Measurements from ENCODE around the gene GCC2.
A peak's percentile ranks its signal among the peaks of the same experiment; 100 is the strongest.

GCC2 gene

DNA sequence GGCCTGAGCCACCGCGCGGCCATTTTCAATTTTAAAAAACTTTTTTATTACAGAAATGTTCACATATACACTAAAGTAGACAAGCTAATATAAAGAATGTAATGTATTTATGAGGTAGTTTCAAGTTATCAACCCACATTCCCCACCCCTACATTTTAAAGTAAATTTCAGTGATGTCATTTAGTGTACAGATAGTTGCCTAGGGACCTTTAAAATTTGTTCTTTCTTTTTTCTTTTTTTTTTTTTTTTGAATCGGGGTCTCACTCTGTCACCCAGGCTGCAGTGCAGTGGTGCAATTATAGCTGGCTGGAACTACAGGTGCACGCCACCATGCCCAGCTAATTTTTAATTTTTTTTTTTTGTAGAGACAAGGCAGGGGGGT, 82.7 kb downstream of the GCC2 start:
- H3K9me3 Mint-ChIP-seq: no peaks in the 10 kb centered on the region
- peak overlapping the region; percentile 69 for H3K4me3 Mint-ChIP-seq
- peaks cover 30% of the 10 kb centered on the region for H3K4me1 Mint-ChIP-seq (ENCODE audit: low read depth)
- H3K36me3 Mint-ChIP-seq (ENCODE audit: low read depth): peaks cover 8% of the 10 kb centered on the region
- no peak for DNase-seq
- no peaks in the 10 kb centered on the region for H3K27me3 Mint-ChIP-seq
- no peak overlapping the region for H3K27ac Mint-ChIP-seq

DNA sequence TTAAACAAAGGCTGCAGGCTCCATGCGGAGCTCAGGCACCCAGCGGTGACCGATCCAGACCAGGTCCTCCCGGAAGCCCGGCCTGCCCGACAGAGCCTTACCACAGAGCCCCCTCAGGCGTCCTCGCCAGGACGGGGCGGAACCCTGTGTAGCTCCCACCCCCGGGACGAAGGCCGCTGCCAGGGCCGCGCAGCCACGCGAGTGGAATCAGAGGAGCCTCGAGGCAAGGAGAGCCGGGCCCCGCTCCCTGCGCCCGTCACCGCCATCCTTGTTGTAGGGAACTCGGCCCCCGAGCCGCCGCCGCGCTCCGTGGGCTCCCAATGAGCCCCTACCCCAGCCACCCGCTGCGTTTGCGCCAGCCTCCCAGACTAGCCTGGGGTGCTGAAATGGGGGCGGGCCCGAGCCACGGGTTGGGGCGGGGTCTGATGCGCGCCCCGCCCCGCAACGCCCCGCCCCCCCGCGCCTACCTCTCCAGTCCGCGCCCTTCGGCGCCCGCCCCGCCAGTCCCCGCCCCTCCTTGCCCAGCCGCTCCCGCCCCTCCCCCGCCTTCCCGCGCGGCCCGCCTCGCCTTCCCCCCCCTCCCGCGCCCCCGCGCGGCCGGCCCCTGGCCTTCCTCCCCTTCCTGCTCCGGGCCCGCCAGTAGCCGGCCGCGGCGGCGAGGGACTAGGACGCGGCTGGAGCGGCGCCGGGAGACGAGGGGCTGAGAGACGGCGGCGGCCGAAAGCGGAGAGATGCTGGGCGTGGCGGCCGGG, 85.0 kb downstream of the GCC2 start, which contains the start of gene LIMS1:
Gene LIMS1, plus strand, starts transcription at position 639 of the 752 bp plus-strand sequence. Its CDS starts 93 bp downstream, at position 732.
- peaks cover 14% of the 10 kb centered on the region for H3K36me3 Mint-ChIP-seq (ENCODE audit: low read depth)
- H3K27ac Mint-ChIP-seq: peak within 1 kb of the TSS; percentile 93
- peaks cover 50% of the 10 kb centered on the region for H3K4me1 Mint-ChIP-seq (ENCODE audit: low read depth)
- no peaks in the 10 kb centered on the region for H3K9me3 Mint-ChIP-seq
- peak; percentile 90 for DNase-seq
- peak within 1 kb of the TSS; percentile 93 for H3K4me3 Mint-ChIP-seq
- no peaks in the 10 kb centered on the region for H3K27me3 Mint-ChIP-seq

DNA sequence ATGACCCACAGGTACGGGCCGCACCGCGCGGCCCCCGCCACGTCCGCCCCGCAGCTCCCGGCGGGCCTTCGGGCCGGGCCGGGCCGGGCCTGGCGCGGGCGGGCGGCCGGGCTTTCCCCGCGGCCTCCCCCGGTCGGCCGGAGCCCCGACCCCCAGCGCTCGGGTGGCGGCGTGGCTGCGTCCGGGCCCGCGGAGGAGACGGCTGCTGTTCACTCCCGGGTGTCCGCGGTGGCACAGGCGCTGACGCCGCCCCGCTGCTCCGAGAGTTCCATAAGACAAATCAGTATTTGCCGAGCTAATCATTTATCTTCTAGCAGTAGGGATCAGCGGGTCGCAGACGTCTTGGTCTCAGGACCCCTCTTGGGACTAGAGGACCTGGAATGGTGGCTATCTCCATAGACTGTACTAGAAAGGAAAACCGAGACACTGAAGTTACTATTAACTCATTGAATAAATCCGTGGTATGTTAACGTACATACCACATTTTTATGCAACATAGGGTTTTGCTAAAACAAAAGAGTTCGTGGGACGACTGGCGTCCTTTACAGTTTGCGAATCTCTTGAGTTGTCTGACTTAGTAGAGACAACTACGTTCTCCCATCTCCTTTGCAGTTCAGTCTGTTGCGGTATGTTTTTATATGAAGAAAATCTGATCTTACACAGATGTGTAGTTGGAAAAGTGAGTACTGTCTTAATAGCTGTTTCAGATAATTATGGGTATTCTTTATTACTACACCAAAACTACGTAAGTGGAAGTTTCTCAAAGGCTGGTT, 85.8 kb downstream of the GCC2 start:
- H3K36me3 Mint-ChIP-seq (ENCODE audit: low read depth): peaks cover 15% of the 10 kb centered on the region
- peaks cover 50% of the 10 kb centered on the region for H3K4me1 Mint-ChIP-seq (ENCODE audit: low read depth)
- H3K4me3 Mint-ChIP-seq: peak overlapping the region; percentile 93

DNA sequence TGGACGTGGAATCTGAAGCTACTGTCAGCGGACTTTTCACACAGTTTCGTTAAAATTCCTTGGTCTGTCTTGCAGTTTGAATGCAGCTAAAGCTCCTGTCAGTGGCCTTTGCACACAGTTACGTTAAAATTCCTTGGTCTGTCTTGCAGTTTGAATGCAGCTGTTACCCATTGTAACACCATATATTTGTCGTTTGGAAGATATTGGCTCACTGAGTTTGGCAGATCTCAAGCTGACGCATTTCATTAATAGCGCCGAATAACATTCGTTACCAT, 86.3 kb downstream of the GCC2 start:
- Mint-ChIP-seq H3K9me3 (no peaks in the 10 kb centered on the region), H3K36me3 (ENCODE audit: low read depth) (peaks cover 15% of the 10 kb centered on the region), H3K27ac (peak overlapping the region; percentile 93), H3K27me3 (no peaks in the 10 kb centered on the region), H3K4me1 (ENCODE audit: low read depth) (peaks cover 49% of the 10 kb centered on the region), H3K4me3 (peak overlapping the region; percentile 93)
- DNase-seq: no peak

More for the DNA sequence above, 85.8 kb downstream of the GCC2 start:
- peak overlapping the region; percentile 93 for H3K27ac Mint-ChIP-seq
- H3K27me3 Mint-ChIP-seq: no peaks in the 10 kb centered on the region
- peak; percentile 72 for DNase-seq
- H3K9me3 Mint-ChIP-seq: no peaks in the 10 kb centered on the region

GRCh38 chr2:108536133-108536780, 87.3 kb downstream of the GCC2 start:
- H3K4me3 Mint-ChIP-seq: peak overlapping the region; percentile 93
- peaks cover 39% of the 10 kb centered on the region for H3K4me1 Mint-ChIP-seq (ENCODE audit: low read depth)
- H3K9me3 Mint-ChIP-seq: no peaks in the 10 kb centered on the region
- DNase-seq: no peak
- no peaks in the 10 kb centered on the region for H3K27me3 Mint-ChIP-seq
- no peak overlapping the region for H3K27ac Mint-ChIP-seq
- H3K36me3 Mint-ChIP-seq (ENCODE audit: low read depth): peaks cover 15% of the 10 kb centered on the region

GRCh38 chr2:108536911-108537310, 87.9 kb downstream of the GCC2 start:
- Mint-ChIP-seq H3K4me1 (ENCODE audit: low read depth) (peaks cover 39% of the 10 kb centered on the region), H3K36me3 (ENCODE audit: low read depth) (peaks cover 15% of the 10 kb centered on the region), H3K4me3 (no peak overlapping the region), H3K27me3 (no peaks in the 10 kb centered on the region), H3K9me3 (no peaks in the 10 kb centered on the region), H3K27ac (no peak overlapping the region)
- no peak for DNase-seq

GRCh38 chr2:108538000-108538625, 89.1 kb downstream of the GCC2 start:
- DNase-seq: no peak
- Mint-ChIP-seq H3K27me3 (no peaks in the 10 kb centered on the region), H3K36me3 (ENCODE audit: low read depth) (peaks cover 15% of the 10 kb centered on the region), H3K27ac (peak overlapping the region; percentile 9), H3K4me3 (no peak overlapping the region), H3K4me1 (ENCODE audit: low read depth) (peaks cover 41% of the 10 kb centered on the region), H3K9me3 (no peaks in the 10 kb centered on the region)

DNA sequence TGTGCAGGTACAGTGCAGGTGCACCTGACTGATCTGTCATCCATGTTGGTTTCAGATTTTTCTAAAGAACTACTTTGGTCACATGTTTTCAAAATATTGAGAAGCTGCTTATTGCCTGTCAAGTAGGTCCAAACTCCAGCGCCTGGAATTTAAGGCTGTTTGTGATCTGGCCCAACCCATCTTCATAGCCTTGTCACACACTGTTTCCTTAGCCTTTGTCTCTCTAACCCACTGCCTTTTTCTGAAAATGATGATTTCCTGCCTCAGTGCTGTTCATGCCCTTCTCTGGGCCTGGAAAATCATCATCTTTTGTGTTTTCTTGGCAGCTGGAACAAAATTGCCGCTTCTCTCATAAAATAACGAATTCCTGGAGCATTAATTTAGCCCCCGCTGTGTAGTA, 92.4 kb downstream of the GCC2 start:
- H3K4me1 Mint-ChIP-seq (ENCODE audit: low read depth): peaks cover 27% of the 10 kb centered on the region
- no peaks in the 10 kb centered on the region for H3K27me3 Mint-ChIP-seq
- no peak for DNase-seq
- no peak overlapping the region for H3K4me3 Mint-ChIP-seq
- H3K36me3 Mint-ChIP-seq (ENCODE audit: low read depth): peaks cover 13% of the 10 kb centered on the region
- H3K9me3 Mint-ChIP-seq: no peaks in the 10 kb centered on the region
- H3K27ac Mint-ChIP-seq: no peak overlapping the region

DNA sequence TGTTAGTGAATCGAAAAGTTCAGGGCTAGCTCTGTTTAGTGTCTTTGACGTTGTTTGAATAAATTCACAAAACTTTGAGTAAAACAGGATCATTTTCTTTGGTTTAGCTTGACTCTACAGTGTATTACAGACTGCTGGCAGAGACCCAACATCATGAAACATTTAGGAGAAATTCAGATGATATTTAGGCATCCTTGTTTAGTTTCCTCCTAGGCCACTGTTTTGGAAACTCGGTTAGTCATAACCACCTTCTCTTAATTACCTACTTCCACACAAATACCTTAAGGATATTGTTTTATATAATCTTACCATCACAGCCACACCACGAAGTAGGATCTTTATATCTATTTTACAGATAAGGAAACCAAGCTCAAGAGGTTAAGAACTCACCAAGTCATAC, 93.1 kb downstream of the GCC2 start:
- Mint-ChIP-seq H3K36me3 (ENCODE audit: low read depth) (peaks cover 13% of the 10 kb centered on the region), H3K4me1 (ENCODE audit: low read depth) (peaks cover 27% of the 10 kb centered on the region), H3K27ac (no peak overlapping the region), H3K9me3 (no peaks in the 10 kb centered on the region), H3K27me3 (no peaks in the 10 kb centered on the region), H3K4me3 (no peak overlapping the region)
- no peak for DNase-seq

GRCh38 chr2:108547606-108548005, 98.6 kb downstream of the GCC2 start:
- peaks cover 8% of the 10 kb centered on the region for H3K4me1 Mint-ChIP-seq (ENCODE audit: low read depth)
- DNase-seq: no peak
- no peak overlapping the region for H3K4me3 Mint-ChIP-seq
- H3K27ac Mint-ChIP-seq: no peak overlapping the region
- no peaks in the 10 kb centered on the region for H3K27me3 Mint-ChIP-seq
- H3K36me3 Mint-ChIP-seq (ENCODE audit: low read depth): peaks cover 5% of the 10 kb centered on the region
- no peaks in the 10 kb centered on the region for H3K9me3 Mint-ChIP-seq

- Mint-ChIP-seq H3K27me3 (no peaks in the 10 kb centered on the region), H3K4me3 (no peak overlapping the region), H3K4me1 (ENCODE audit: low read depth) (peaks cover 8% of the 10 kb centered on the region), H3K27ac (no peak overlapping the region), H3K36me3 (ENCODE audit: low read depth) (peaks cover 5% of the 10 kb centered on the region), H3K9me3 (no peaks in the 10 kb centered on the region)
- DNase-seq: no peak
These were observed 99.4 kb downstream of the GCC2 start for GRCh38 chr2:108548208-108549003.

GRCh38 chr2:108552566-108552965, 103.6 kb downstream of the GCC2 start:
- Mint-ChIP-seq H3K4me3 (no peak overlapping the region), H3K27ac (no peak overlapping the region), H3K36me3 (ENCODE audit: low read depth) (no peaks in the 10 kb centered on the region), H3K9me3 (no peaks in the 10 kb centered on the region), H3K4me1 (ENCODE audit: low read depth) (no peaks in the 10 kb centered on the region), H3K27me3 (no peaks in the 10 kb centered on the region)
- no peak for DNase-seq

GRCh38 chr2:108553209-108553919, 104.4 kb downstream of the GCC2 start:
- no peaks in the 10 kb centered on the region for H3K27me3 Mint-ChIP-seq
- no peaks in the 10 kb centered on the region for H3K9me3 Mint-ChIP-seq
- no peak for DNase-seq
- H3K4me3 Mint-ChIP-seq: no peak overlapping the region
- no peak overlapping the region for H3K27ac Mint-ChIP-seq
- H3K36me3 Mint-ChIP-seq (ENCODE audit: low read depth): no peaks in the 10 kb centered on the region
- H3K4me1 Mint-ChIP-seq (ENCODE audit: low read depth): no peaks in the 10 kb centered on the region
